Aorta (tissue), 5 donors: Measurements from ENCODE around the gene TSPAN33. TPM values are rescaled to one million over a fixed set of nuclear protein-coding genes. Genes with fewer than 3 reads are reported as not detected.

Experiments used
- ATAC-seq: fragments of 200-7000 bp; cut with Tn5 transposase; one replicate; pipeline ENCODE4 v1.9.1; 2022; ENCODE audit warnings: moderate library complexity; ENCODE audit not compliant: low FRiP score
- DNase-seq, 2 donors: peaks; one replicate each; pipeline ENCODE4 v3.0.0-alpha.2; 2020
- H3K27ac ChIP-seq, 2 donors: one replicate each; pipeline ENCODE4 v1.5.1; 2013; ENCODE audit warnings: low read length in 2 of 2, mild to moderate bottlenecking in 2 of 2, moderate library complexity in 2 of 2, control low read depth in 1 of 2, inconsistent platforms in 1 of 2, low read depth in 1 of 2
- H3K27me3 ChIP-seq, 2 donors: one replicate each; pipeline ENCODE4 v1.6.1; 2013; ENCODE audit warnings: control low read depth in 1 of 2, low read length in 1 of 2, mild to moderate bottlenecking in 1 of 2, moderate library complexity in 1 of 2; ENCODE audit not compliant: insufficient read depth in 2 of 2, control insufficient read depth in 1 of 2
- H3K36me3 ChIP-seq, 2 donors: one replicate each; pipeline ENCODE4 v1.6.1; 2013; ENCODE audit warnings: control low read depth in 1 of 2, low read length in 1 of 2, mild to moderate bottlenecking in 1 of 2; ENCODE audit not compliant: insufficient read depth in 2 of 2, control insufficient read depth in 1 of 2
- H3K4me1 ChIP-seq, 2 donors: one replicate each; pipeline ENCODE4 v1.6.1; 2013; ENCODE audit warnings: low read length in 2 of 2, control low read depth in 1 of 2, mild to moderate bottlenecking in 1 of 2, moderate library complexity in 1 of 2; ENCODE audit not compliant: insufficient read depth in 2 of 2, control insufficient read depth in 1 of 2
- H3K4me3 ChIP-seq, 2 donors: one replicate each; pipeline ENCODE4 v1.5.1; 2013; ENCODE audit warnings: low read length in 2 of 2, control low read depth in 1 of 2, mild to moderate bottlenecking in 1 of 2
- H3K9me3 ChIP-seq: one replicate; pipeline ENCODE4 v1.6.1; 2013; ENCODE audit warnings: mild to moderate bottlenecking, low read length; ENCODE audit not compliant: control insufficient read depth
- WGBS, 2 donors: extraction: QIAGEN DNeasy Blood & Tissue Kit; methylation state at CpG; one replicate each; pipeline ENCODE4 v1.1.7; 2013; 5-methylcytosine and 5-hydroxymethylcytosine counted together
- intact Hi-C, 2 donors: fragments of 100-400 bp; cut with DNase I; formaldehyde crosslinking; loops; one replicate each; pipeline versions ENCODE4 v1.14.2 to v1.15.0; 2022
- polyA plus RNA-seq, 2 donors: library from polyadenylated mRNA; stranded (reverse); fragments of 200-250 nt; gene quantifications; one replicate each; pipeline ENCODE4 v1.2.3, GENCODE V29; 2013
- total RNA-seq, 2 donors: library from RNA; stranded (reverse); fragmentation: NEBNext Ultra II Directional; extraction: Animal tissue kit (Norgen Biotek cat#: 25700); gene quantifications; one replicate each; pipeline ENCODE4 v1.2.1, GENCODE V29; 2021
- donor health status: healthy with polysubstance abuse.
- donor health status: Bipolar disorder and iron deficiency.
- donor health status: DM: no; HTN: no; CAD: no.
- donor health status: DM: no; HTN: no; CAD: no.
- donor health status: DM: yes; HTN: yes; CAD: no.

TSPAN33 gene
- total and polyA plus RNA-seq, 4 donors: 2.5 to 16.5 (median 7.6) TPM

DNA sequence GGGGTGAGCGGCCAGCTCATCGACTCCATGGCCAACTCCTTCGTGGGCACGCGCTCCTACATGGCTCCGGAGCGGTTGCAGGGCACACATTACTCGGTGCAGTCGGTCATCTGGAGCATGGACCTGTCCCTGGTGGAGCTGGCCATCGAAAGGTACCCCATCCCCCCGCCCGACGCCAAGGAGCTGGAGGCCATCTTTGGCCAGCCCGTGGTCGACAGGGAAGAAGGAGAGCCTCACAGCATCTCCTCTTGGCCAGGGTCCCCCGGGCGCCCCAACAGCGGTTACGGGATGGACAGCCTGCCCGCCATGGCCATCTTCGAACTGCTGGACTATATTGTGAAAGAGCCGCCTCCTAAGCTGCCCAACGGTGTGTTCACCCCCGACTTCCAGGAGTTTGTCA, 17.4 kb upstream of the TSPAN33 start:
- Histone ChIP-seq H3K27ac (no peak overlapping the region), H3K4me1 (no peaks in the 10 kb centered on the region), H3K9me3 (no peaks in the 10 kb centered on the region), H3K36me3 (no peaks in the 10 kb centered on the region), H3K4me3 (no peak overlapping the region), H3K27me3 (no peaks in the 10 kb centered on the region)
- DNase-seq: peak in 1 of 2 donors; percentile 69
- 98% methylated on average over 24 of the region's 24 CpGs for WGBS, 2 donors
- intact Hi-C loops: no loop called here
- no peak for ATAC-seq

DNA sequence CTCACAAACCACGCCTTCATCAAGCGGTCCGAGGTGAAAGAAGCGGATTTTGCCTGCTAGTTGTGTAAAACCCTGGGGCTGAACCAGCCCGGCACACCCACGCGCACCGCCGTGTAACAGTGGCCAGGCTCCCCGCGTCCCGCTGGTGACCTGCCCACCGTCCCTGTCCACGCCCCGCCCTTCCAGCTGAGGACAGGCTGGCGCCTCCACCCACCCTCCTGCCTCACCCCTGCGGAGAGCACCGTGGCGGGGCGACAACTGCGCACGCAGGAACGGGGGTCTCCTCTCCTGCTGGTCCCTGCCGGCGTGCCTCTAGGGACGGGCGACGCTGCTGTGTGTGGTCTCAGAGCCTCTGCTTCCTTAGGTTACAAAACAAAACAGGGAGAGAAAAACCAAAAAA, 16.9 kb upstream of the TSPAN33 start:
- no peak for DNase-seq
- no peak for ATAC-seq
- intact Hi-C loops: no loop called here
- H3K9me3 ChIP-seq: no peaks in the 10 kb centered on the region
- H3K4me1 ChIP-seq: no peaks in the 10 kb centered on the region
- WGBS, 2 donors: 97% methylated on average over 28 of the region's 28 CpGs
- no peaks in the 10 kb centered on the region for H3K36me3 ChIP-seq
- H3K27ac ChIP-seq: no peak overlapping the region
- no peaks in the 10 kb centered on the region for H3K27me3 ChIP-seq
- H3K4me3 ChIP-seq: no peak overlapping the region

DNA sequence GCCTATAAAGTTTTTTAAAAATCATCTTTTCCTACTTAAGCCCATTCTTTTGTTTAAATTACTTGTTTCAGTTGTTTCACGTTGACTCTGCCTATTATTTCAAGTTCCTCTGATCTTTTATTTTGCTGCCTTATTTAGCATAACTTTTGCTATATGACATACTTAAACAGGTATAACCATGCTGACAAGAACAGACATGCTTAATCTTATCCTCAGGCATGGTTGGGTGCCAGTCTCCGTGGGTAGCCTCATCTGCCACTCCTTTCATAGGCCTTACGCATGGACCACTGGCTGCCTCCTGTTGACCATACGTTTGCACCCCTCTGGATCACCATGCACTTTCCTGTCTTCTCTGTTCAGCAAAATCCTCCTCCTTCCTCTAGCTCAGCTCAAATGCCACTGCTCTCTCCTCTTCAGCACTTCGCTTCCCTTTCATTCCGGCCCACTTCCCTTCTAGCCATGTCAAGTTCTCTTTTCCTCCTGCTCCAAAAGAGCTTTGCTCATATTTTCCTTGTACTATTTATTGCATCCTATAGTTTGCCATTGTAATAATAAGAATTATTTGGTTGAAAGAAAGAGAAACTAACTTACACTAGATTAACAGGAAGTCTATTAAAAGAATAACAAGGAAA, 10.0 kb upstream of the TSPAN33 start:
- no peak overlapping the region for H3K27ac ChIP-seq
- no peaks in the 10 kb centered on the region for H3K4me1 ChIP-seq
- H3K9me3 ChIP-seq: no peaks in the 10 kb centered on the region

DNA sequence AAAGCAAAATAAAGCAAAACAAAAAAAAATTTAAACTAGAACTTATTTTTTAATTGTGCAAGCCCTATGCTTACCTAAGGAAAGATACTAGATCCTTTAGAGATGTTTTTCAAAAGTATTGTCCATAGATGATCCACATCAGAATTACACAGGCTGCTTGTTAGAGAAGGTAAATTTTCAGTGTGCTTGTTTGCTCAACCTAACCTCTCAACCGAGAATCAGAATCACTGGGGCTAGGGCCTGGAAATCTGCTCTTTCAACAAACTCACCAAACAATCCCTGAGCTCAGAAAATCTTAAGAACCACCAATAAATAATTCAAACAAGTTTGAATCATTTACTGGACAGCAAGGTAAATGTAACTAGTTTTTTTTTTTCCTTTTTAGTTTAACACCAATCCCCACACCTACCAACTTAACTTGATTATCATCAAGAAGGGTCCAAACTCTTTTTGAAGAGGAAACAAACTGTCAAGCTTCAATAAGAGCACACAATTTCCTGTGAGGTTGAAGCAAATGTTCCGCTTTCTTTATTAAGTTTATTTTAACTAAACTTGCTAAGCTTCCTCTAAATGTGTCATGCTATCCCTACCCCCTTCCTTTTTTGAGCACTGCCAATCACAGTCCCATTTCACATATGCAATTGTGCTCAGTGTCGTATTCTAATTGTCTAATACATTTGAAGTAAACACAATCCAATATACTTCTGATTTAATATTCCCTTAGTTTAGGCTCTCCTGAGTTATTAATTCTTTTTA, 7.4 kb upstream of the TSPAN33 start:
- no peak for ATAC-seq
- Histone ChIP-seq H3K27ac (no peak overlapping the region), H3K4me3 (no peak overlapping the region), H3K36me3 (no peaks in the 10 kb centered on the region), H3K9me3 (no peaks in the 10 kb centered on the region), H3K27me3 (no peaks in the 10 kb centered on the region), H3K4me1 (no peaks in the 10 kb centered on the region)
- WGBS, 2 donors: 62 to 70% methylated on average over 3 of the region's 3 CpGs
- intact Hi-C loops: no loop called here
- no peak for DNase-seq

More for the DNA sequence above, 10.0 kb upstream of the TSPAN33 start:
- WGBS, 2 donors: 83 to 87% methylated on average over 6 of the region's 6 CpGs
- peak in 1 of 2 donors; percentile 53 for DNase-seq
- ATAC-seq: no peak
- intact Hi-C loops: no loop called here
- Histone ChIP-seq H3K27me3 (no peaks in the 10 kb centered on the region), H3K4me3 (no peak overlapping the region), H3K36me3 (no peaks in the 10 kb centered on the region)

DNA sequence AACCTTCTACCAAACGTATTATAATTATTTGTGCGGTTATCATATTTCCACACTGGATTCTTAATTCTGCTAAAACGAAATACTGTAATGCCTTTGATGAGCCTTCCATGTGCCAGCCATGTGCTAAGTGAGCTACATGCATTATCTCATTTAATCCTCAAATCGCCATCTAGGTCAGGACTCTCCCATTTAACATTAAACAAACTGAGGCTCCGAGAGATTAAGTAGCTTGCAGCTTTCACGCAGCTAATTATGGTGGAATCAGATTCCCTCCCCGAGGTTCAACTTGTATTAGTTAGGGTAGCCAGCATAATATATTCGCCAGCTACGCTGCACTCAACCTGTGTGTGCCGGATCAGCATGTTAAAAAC, 798 bp upstream of the TSPAN33 start:
- ATAC-seq (no peak), DNase-seq (no peak)
- 41 to 49% methylated on average over 10 of the region's 10 CpGs for WGBS, 2 donors
- H3K4me1 ChIP-seq: no peaks in the 10 kb centered on the region
- H3K36me3 ChIP-seq: no peaks in the 10 kb centered on the region
- no peaks in the 10 kb centered on the region for H3K9me3 ChIP-seq
- H3K27ac ChIP-seq: no peak overlapping the region
- intact Hi-C loops: no loop called here
- H3K4me3 ChIP-seq: no peak overlapping the region
- H3K27me3 ChIP-seq: no peaks in the 10 kb centered on the region

DNA sequence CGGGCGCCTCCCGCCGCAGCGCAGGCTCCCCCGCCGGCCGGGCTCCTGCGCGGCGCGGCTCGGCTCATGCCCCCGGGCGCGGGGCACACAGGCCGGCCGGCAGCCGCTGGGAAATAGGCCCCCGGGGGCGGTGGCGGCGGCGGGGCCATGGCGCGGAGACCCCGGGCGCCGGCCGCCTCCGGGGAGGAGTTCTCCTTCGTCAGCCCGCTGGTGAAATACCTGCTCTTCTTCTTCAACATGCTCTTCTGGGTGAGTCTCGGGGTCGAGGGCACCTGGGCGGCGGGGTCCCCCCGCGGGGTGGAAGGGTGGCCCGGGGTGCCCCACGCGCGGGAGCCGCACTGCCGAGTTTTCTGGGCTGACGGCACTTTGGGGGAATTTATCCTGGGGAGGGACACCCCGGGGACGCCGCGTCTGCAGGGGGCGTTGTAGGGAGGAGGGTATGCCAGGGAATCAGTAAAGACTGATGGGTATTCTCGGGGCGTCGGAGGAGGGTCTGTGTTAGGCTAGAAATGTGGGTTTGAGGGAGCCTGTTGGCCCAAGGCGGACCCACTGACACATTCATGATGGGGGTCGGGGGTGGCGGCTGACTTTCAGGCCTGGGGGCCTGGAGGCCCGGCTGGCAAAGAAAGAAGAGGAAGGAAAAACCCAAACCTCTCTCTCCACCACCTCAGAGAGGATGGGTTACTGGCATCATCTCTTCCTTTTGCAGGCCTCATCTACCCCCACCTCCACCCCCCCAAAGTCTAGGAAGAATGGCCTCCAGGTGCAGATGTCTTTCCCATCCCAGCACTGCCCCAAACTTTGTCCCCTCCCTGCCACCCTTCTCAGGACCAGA, 544 bp downstream of the TSPAN33 start:
- no peaks in the 10 kb centered on the region for H3K9me3 ChIP-seq
- 10 to 13% methylated on average over 37 to 58 of the region's 58 CpGs for WGBS, 2 donors
- peak overlapping the region; percentile 32 to 56 for H3K4me3 ChIP-seq
- intact Hi-C loops: no loop called here
- no peaks in the 10 kb centered on the region for H3K36me3 ChIP-seq
- no peaks in the 10 kb centered on the region for H3K4me1 ChIP-seq
- DNase-seq (no peak), ATAC-seq (no peak)
- no peaks in the 10 kb centered on the region for H3K27me3 ChIP-seq
- H3K27ac ChIP-seq: no peak overlapping the region

DNA sequence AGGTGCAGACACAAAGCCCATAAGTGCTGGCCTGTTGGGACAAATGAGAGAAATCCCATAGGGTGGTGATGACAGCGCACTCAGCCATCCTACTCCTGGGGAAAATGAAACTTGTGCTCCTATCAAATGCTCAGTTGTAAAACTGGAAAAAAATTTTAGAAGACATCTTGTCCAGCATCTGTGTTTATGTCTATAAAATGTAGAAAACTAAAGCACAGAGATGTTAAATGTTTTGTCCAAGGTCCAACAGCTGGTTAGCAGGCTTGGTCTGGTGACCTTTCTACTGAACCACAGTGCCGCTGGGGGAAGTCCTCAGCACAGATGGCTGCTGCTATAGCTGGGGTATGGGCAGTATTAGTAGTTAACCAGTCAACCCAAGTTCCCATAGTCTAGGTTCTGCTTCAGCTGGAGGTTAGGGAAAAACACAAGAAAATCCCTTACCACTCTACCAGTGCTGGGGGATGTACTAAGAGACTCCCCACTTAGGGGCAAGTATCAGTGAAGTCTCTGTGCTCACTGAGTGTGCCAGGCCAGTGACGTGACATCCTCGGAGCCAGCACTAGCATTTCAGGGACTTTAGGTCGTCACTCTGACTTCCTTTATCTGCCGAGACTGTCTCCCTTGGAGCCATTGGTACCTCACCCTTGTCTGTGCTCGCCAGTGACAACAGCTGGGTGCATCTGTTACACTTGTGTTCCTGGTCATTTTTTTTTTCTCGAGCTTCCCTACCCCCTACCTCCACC, 1.9 kb downstream of the TSPAN33 start:
- DNase-seq: no peak
- Histone ChIP-seq H3K9me3 (no peaks in the 10 kb centered on the region), H3K4me3 (no peak overlapping the region), H3K27me3 (no peaks in the 10 kb centered on the region), H3K4me1 (no peaks in the 10 kb centered on the region), H3K36me3 (no peaks in the 10 kb centered on the region), H3K27ac (no peak overlapping the region)
- intact Hi-C loops: no loop called here
- WGBS, 2 donors: 80 to 84% methylated on average over 8 of the region's 8 CpGs
- no peak for ATAC-seq

DNA sequence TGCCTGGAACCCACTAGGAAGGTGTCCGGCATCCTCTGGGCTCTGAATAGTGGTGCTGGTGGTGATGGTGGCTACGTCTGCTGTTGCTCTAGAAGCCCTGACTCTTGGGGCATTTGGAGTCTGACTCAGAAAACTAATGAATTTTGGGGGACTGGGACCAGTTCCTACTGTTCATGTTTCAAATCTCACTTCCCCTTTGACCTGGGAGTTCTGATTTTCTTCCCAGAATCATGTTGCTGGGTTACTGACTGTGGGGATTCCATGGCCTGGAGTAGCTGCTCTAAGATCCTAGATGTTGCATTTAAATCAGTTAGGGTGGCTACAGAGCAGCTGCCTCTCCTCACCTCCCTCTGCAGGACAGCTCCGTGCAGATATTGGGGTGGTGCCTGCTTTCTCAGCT, 3.2 kb downstream of the TSPAN33 start:
- 68 to 76% methylated on average over 3 of the region's 3 CpGs for WGBS, 2 donors
- H3K27ac ChIP-seq: no peak overlapping the region
- no peak for DNase-seq
- H3K27me3 ChIP-seq: no peaks in the 10 kb centered on the region
- H3K9me3 ChIP-seq: no peaks in the 10 kb centered on the region
- no peaks in the 10 kb centered on the region for H3K4me1 ChIP-seq
- H3K36me3 ChIP-seq: no peaks in the 10 kb centered on the region
- H3K4me3 ChIP-seq: no peak overlapping the region
- ATAC-seq: no peak
- intact Hi-C loops: no loop called here
